NCI-H82 treated with DMSO at 0.1 percent for 48 hours (cell line): Measurements from ENCODE around the gene KMT5C.
A peak's percentile ranks its signal among the peaks of the same experiment; 100 is the strongest.
"Not testable (repeated sequence)": the region's sequence is repeated elsewhere in the genome, so short reads cannot be mapped to it uniquely, and the experiment has no call there.

Experiments used
- DNase-seq: peaks from one replicate; lab custom pipeline; 2025; ENCODE audit not compliant: unreplicated experiment; lab: John Stamatoyannopoulos, UW

Gene KMT5C

DNA sequence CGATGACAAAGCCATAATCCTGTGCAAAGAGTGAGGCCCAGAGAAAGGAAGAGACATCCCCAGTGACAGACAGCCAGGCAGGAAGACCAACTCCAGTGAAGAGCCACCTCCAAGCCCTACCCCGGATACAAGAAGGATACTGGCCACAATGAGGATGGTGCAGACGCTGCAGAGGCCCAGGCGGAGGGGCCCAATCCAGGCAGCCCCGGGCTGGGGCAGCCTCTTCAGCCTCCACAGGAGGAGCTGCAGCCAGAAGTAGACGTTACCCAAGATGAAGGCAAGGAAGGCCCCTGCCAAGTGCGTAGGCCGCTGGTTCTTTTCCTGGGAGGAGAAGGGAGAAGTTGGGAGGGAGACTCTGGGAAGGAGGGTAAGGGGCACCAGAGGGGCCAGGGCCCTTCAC is 23.0 kb upstream of the KMT5C start:
- no peak for DNase-seq

DNA sequence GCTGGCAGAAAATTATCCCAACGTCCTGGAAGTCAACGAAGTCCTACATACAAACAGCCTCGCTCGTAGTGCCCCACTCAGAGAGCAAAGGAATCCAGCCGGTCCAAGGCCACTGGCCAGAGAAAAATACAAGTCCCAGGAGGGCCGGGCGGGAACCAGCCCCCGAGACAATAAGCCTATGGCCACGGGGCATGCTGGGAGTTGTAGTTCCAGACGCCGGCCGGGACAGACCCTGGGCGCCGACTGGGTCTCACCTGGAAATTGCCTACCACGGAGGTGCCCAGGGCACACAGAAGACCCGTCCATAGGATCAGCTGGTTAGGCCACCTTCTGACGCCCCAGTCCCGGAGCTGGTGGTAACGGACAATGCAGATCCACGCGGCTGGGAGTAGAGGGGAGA is 19.9 kb upstream of the KMT5C start:
- DNase-seq = no peak

DNA sequence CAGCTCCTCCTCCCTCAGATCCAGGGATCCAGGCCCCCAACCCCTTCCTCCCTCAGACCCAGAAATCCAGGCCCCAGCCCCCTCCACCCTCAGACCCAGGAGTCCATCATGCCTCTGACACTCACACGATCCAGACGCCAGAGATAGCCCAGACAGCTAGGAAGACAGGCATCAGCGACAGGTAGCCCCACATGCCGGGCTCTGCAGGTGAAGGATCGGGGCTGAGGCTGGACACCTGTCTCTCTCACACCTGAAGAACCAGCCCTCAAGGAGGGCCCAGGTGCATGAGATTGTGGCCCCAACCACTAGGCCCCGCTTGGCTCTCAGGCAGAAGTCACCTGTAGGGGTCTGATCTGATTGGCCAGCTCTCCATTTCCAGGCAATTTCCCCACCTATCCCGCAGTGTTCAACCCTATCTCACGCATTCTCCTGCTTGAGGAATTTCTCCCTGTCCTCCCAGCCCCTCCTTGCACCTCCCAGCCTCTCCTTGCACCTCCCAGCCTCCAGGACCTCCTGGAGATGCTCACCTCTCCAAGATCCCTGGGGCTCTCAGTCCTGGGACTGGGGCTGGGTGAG is 18.7 kb upstream of the KMT5C start:
- no peak for DNase-seq

DNA sequence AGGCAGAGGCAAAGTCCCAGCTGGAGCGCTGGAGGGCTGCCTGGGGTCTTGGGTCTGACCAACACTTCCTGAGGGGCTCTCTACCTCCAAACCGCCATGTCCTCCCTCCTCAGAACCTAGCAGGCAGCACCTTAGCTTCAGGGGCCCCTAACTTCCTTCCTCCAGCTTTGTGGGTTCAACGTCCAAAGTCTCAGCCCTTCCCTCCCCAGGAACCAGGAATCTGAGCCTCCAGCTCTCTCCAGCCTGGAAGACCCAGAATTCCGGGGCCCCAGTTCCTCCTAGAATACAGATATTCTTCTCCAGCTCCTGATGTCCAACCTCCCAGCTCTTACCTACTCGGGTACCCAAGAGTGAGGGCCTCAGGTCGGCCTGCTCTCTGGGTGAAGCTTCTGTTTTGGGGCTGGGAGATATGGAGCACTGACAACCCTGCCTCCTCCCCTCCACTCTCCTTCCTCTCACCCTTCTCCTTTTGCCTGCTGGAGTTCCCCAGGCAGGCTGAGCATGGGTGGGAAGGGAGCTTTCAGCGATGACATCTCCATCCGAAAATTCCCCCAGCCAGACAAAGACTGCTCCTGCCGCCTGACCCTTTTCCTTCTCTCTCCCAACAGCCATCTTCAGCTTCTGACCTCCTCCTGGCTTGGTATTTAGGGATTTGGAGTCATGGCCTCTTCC is 18.1 kb upstream of the KMT5C start:
- DNase-seq = no peak

DNA sequence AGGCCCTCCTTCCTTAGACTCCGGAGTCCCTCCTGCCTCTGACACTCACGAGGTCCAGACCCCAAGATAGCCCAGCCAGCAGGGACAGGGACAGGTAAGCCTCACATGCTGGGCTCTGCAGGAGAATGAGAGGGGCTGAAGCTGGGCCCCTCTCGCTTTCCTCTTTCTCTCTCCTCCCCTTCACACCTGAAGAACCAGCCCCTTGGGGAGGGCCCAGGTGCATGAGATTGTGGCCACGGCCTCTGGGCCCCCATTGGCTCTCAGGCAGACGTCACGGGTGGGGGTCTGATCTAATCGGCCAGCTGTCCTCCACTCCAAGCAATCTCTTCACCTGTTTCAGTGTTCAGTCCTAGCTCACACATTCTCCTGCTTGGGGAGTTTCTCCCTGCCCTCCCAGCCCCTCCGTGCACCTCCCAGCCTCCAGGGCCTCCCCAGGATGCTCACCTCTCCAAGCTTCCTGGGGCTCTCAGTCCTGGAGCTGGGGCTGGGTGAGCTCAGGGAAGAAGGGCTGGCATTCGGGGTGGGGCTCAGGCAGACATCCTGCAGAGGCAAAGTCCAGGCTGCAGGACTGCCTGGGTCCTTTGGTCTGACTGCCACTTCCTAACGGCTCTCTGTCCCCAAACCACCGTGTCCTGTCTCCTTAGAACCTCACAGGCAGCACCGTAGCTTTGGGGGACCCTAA is 17.3 kb upstream of the KMT5C start:
- no peak for DNase-seq

DNA sequence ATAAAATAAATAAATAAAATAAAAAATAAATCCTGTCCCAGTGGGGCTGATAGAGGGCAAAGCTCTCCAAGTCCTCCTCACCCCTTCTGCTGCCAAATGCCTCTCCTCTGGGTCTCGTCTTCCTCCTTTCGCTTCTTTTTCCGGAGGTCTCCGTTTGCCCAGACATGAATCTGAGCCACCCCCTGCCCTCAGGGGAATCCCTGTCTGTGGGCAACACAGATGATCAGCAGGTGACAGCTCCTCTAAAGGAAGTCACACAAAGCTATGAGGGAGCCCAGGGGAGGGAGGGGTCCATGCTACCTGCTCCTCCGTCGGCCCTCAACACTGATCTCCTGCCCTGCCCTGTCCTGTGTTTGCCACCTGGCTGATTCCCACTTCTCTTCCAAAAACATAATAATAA is 15.0 kb upstream of the KMT5C start:
- no peak for DNase-seq

DNA sequence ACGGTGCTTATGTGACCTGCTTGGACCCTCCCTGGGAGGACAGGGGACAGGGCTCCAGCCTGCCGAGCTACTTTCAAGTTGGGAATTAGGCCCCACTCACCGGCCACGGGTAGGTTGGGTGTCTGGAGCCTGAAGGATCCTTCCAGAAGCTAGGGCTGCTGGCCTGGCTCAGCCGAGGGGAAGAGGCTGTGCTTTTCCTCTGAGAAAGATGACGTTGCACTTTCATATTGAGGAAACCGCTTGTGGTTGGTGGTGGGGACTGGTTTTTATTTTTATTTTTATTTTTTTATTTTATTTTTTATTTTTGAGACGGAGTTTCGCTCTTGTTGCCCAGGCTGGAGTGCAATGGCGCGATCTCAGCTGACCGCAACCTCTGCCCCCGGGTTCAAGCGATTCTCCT is 14.5 kb upstream of the KMT5C start, which contains the start of gene TMEM150B:
TSS of gene TMEM150B (minus strand) at position 170 of the 400 bp plus-strand sequence. CDS start 4,305 bp downstream, outside the sequence.
- no peak for DNase-seq

DNA sequence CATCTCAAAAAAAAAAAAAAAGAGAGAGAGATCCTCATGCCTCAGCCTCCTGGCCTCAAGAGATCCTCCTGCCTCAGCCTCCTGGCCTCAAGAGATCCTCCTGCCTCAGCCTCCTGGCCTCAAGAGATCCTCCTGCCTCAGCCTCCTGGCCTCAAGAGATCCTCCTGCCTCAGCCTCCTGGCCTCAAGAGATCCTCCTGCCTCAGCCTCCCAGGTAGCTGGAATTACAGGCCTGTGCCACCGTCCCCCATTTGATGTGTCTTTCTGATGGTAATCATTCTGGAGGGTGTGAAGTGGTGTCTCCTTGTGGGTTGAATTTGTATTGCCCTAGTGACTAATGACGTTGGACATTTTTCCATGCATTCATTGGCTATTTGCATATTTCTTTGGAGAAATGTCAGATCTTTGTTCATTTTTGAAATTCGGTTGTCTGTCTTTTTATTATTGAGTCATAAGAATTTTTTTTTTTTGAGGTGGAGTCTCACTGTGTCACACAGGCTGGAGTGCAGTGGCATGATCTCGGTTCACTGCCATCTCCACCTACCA is 10.8 kb upstream of the KMT5C start:
- not testable (repeated sequence) for DNase-seq

DNA sequence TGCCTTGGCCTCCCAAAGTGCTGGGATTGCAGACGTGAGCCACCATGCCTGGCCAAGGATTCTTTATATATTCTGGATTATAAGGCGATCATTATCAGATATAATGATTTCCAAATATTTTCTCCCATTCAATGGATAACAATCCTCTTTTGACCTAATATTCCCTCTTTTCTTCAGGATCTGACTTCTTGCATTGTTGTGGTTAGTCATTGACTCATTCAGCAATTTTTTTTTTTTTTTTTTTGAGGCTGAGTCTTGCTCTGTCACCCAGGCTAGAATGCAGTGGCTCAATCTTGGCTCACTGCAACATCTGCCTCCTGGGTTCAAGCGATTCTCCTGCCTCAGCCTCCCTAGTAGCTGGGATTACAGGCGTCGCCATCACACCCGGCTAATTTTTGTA is 9.9 kb upstream of the KMT5C start:
- DNase-seq = not testable (repeated sequence)

DNA sequence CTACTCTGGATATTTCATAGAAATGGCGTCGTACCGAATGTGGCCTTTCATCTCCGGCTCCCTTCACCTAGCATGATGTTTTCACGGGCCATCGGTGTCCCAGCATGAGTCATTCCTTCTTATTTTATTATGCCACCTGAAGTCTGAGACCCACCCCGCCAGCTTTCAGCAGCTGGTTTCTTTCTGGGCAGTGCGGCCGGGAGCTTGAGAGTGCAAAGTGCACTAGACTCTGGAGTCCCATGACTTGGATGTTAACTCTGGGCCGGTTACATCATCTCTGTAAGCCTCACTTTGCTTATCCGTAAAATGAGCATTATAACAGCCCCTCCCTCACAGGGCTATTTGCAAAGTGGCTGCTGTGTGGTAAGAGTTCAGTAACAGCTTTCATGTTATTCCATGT is 5.8 kb upstream of the KMT5C start:
- no peak for DNase-seq

DNA sequence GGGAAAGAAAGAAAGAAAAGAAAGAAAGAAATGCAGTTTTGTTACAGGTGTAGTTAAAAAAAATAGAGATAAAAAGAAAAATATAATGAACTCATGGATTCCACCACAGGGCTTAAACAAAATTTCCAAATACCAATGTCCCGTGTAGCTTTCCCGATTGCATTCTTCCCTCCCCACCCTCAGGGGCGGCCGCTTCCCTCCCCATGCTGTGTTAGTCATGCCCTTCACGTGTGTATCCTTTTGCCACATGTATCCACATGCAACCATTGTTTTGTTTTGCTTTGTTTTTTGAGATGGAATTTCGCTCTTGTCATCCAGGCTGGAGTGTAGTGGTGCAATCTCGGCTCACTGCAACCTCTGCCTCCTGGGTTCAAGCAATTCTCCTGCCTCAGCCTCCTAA is 3.6 kb upstream of the KMT5C start:
- no peak for DNase-seq

DNA sequence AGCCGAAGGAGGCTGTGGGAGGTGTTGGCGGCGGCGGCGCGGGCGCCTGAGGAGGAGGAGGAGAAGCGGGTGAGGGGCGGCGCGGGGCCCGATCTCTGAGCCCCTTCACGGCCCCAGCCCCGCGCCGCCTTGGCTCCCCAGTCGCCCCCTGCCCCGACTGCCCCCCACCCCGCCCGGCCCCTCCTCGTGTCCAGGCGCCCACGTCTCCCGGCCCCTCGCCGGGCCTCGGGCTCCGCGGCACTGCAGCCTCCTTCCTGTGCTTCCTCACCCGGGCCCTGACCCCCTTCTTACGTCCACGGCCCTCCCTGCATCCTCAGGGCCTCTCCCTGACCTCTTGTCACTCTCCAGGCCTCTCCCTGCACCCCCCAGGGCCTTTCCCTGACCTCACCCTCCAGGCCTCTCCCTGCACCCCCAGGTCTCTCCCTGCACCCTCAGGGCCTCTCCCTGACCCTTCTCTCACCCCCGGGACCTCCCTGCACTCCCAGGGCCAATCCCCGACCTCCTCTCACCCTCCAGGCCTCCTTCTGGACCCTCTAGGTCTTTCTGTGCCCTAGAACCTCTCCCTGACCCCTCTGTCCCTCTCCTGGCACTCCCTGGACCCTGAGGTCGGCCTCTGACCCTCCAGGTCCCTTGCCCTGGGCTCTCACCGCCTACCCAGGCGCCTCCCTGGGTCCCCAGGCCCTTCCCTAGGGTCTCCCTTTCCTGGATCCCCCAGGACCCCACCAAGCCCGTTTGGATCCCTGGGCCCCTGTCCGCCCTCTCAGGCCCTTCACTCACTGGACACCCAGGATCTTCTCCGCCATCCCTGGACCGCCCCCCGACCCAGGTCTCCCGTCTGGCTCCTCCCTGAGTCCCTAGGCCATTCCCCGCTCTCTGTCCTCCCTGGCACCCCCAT is 460 bp downstream of the KMT5C start:
- no peak for DNase-seq

DNA sequence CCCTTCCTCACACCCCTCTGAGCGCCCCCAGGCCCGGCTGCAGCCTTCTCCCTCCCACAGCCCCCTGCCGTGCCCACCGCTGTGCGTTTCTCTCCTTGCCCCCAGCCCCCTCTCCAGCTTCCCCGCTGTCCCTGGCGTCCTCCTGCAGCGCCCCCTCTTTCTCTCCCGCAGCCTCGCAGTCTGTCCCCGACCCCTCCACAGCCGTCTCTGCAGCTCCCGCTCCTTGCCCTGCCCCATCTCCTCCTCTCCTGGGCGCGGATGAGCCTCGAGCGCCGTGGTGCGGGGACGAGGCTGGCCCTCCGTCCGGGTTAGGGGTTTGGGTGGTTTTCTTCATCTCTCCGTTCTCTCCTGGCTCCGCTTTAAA is 1.1 kb downstream of the KMT5C start:
- no peak for DNase-seq

DNA sequence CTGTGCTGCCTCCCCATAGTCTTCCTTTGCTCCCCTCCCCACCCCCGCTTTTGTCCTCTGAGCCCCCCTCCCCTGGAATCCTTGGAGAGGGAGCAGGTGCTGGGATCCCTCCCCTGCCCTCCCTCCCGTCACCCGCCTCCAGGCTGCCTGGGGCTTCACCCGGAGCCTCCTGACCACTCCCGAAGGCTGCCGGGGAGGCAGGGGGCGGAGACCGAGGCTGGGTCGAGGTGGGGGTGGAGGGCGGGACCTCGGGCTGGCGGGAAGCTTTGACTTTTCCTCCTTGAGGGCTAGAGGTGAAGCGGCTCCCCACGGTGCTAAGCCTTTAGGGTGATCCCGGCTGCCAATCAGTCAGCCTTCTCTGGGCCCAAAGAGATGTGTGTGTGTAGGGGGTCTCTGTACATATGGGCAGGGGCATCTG is 1.5 kb downstream of the KMT5C start:
- peak; percentile 70 for DNase-seq

DNA sequence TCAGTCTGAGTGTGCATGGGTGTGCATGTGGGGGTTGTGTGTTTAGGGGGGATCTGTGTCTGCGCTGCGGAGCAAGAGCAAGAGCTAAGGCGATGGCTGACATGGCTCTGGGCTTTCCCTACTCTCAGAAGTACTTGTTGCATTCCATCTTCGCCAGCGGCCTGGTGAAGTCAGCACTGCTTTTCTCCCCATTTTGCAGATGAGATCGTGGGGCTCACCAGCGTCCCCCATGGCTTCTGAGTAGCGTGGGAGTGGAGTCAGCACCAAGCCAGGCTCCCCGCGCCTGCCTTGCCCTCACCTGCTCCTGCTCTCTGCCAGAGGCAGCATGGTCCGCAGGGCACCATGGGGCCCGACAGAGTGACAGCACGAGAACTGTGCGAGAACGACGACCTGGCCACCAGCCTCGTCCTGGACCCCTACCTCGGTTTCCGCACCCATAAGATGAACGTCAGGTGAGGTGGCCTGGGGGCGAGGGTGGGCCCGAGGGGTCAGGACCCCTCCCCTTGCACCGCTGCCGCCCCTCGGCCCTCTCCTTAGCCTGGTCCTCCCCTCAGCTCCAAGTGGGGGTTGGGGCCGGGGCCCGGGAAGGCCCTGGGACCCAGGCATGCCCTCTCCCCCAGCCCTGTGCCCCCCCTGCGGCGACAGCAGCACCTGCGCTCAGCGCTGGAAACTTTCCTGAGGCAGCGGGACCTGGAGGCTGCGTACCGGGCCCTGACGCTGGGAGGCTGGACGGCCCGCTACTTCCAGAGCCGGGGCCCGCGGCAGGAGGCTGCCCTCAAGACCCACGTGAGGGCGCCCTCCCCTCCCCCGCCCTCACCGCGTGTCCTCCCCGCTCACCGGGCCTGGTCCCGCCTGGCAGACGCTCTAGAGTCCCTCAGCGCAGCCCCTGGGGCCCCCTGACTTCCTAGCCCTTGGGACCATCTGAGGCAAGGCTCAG is 2.2 kb downstream of the KMT5C start:
- no peak for DNase-seq

DNA sequence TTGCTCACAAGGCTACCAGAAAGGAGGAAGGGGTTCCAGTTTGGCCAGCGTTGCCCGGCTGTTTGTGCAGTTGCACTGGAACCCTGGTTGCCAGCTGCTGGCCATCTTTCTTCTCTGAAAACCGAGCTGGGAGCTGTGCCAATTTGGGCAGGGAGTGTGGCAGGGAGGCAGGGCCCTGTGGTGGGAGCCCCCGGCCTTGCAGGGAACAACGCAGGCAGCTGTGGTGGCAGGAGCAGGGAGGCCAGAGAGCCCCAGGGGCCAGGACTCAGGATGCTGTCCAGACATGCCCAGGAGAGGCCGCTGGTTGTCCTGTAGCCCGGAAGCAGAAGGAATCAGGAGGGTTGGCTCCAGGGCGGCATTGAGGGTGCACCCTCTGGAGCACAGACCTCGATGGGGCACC is 4.8 kb downstream of the KMT5C start:
- DNase-seq = no peak

DNA sequence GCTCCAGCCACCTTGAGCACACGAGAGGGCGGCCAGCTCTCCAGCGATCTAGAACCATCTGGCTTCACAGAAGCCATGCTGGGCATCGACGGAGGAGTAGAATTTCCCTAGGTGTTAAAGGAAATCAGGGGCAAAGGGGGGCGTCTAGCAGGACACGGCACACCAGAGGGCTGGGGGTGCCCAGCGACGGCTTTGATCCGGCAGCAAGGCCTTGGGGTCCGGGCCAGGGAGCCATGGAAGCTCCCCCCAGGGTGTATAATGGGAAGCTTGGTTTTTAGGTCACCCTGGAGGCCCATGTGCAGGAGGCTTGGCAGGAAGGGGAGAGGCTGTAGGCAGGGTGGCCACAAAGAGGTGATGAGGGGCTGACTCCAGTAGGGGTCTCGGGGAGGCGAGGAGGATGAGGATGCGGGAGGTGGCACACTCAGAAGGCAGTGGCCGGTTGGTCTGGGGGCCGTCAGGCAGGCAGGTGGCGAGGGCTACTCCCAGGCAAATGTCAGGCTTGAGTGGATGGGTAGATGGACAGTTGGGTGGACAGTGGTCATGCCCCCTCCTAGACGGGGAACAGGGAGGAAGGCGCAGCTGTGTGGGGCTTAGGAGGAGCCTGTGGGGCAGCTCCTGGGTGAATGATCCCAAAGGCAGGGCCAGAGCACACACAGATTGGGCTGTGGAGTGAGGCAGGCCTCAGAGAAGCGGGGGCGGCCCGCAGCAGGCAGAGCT is 5.6 kb downstream of the KMT5C start:
- DNase-seq = no peak

DNA sequence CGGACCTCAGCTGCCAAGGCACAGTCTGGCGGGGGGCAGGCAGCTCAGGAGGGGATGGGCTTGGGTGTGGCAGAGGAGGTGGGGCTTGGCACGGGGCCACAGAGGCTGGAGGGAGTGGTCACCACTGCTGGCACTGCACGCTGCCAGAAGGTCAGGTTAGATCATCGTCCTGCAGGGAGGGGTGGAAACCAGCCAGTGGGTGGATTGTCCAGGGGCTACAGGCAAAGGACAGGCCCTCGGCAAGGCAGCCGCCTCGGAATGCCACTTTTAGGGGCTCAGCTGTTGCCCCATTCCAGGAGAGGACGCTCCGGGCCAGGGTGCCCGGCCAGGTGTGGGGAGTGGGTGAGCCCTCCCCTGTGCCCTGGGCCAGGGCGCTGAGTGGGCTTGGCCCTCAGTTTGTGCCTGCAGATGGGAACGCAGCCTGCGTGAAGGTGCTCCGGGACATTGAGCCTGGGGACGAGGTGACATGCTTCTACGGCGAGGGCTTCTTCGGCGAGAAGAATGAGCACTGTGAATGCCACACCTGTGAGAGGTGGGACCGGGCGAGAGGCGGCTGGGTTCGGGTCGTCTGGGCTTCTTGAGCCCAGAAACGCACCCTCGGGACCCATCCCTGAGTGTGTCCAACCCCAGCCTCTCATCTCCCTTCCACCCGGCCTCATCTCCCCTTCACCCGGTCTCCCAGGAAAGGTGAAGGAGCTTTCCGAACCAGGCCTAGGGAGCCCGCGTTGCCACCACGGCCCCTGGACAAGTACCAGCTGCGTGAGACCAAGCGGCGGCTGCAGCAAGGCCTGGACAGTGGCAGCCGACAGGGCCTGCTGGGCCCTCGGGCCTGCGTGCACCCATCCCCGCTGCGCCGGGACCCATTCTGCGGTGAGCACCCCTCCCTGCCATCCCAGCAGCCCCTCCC is 6.4 kb downstream of the KMT5C start:
- no peak for DNase-seq
